HG03108 (cell line): ENCODE results near the gene CD300LF.

Experiments
- ATAC-seq: cut with Tn5 transposase; IDR thresholded peaks from one replicate; pipeline ENCODE4 v1.9.1; 2021; ENCODE audit warnings: moderate library complexity; ENCODE audit not compliant: unreplicated experiment

CD300LF gene

DNA sequence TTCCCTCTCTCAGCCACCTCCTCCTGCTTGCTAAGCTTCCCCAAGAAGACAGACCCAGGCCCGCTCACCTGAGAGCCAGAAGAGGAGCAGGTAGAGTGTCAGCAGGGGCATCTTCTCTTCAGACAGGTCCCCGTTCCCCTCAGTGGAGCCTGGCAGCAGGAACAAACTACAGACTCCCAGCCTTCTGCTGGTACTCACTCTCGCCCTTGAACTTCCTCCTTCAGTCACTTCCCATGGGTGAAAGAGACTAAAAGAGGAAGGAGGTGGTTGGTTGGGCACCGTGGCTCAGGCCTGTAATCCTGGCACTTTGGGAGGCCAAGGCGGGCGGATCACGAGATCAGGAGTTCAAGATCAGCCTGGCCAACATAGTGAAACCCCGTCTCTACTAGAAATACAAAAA lies at the start of gene CD300LF:
CD300LF (minus strand) TSS at position 168 of the 400 bp plus-strand sequence; CDS start at position 111, 57 bp downstream.
- no peak for ATAC-seq

DNA sequence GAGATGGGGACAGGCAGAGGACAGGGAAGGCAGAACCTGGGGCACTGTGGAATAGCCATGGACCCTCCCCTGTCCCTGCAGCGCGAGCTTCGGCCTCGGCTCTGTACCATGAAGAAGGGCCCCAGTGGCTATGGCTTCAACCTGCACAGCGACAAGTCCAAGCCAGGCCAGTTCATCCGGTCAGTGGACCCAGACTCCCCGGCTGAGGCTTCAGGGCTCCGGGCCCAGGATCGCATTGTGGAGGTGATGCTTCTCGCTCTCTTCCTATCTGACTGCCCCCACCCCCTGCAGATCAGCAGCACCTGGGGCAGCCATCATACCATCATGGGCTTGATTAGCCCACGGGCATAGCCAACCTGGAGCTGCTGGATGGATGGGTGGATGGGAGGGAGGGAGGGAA lies 49.2 kb upstream of the CD300LF start:
- ATAC-seq = no peak

DNA sequence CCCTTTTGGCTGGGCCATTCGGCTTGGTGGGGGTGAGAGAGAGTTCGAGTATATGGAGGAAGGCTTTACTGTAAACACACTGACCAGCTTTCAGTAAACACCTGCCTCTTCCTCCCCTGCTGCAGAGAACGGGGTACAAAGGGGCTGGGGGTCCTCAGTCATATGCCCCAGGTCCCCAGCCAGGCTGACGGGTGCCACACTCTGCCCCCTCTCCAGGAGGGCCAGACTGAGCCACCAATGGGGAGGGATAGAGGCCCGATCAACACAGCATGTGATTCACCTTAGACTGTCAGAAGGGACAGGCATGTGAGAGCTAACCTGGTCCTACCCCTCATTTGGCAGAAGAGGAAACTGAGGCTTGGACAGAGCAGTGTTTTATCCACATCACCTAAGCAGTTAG lies 48.7 kb upstream of the CD300LF start:
- ATAC-seq = no peak

DNA sequence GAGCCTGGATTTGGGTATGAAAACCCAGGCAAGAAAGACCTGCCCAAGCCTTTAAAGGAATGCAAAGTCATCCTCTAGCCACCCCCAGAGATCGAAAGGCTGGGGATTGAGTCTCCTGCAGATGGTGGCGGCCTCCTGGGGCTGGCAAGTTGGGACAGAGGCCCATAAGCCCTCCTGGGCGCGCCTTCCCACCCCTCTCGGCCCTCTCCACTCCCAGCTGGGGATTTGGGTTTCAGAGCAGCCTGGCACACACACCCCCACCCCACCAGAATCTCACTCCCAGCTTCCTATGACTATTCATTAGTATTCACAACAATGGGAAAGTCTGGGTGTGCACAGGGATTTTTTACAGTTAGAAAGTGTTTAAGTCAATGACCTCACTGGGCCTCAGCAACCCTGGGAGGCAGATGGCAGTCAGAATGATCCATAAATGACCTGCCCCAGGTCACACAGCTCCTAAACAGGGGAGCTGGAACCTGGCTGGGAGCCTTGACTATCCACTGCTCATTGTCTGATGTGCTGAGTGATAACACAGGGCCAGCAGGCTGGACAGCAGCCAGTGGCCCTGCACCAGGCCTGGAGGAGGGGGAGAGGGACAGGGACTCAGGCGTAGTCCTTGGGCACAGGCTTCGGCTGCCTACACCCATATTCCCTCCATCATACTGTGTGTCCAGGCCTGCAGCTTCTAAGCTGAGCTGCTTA lies 47.8 kb upstream of the CD300LF start:
- no peak for ATAC-seq

DNA sequence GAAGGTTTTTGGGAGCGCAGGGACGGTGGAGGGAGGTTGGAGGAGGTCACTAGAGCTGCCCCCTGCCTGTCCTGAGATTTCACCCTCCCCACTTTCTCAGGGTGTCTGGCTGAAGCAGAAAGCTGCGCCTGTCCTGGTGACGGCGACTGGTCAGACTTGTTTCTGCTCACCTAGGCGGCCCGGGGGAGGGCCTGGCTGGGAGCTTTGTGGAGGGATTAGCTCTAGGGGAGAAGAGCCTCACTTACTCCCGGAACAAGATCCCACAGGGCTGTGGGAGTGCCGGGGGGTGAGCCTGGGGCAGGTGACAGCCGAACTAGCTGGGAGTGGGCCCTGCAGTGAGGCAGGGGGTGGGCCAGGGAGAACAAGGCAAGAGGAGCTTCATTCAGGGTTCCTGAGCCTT lies 47.2 kb upstream of the CD300LF start:
- no peak for ATAC-seq

DNA sequence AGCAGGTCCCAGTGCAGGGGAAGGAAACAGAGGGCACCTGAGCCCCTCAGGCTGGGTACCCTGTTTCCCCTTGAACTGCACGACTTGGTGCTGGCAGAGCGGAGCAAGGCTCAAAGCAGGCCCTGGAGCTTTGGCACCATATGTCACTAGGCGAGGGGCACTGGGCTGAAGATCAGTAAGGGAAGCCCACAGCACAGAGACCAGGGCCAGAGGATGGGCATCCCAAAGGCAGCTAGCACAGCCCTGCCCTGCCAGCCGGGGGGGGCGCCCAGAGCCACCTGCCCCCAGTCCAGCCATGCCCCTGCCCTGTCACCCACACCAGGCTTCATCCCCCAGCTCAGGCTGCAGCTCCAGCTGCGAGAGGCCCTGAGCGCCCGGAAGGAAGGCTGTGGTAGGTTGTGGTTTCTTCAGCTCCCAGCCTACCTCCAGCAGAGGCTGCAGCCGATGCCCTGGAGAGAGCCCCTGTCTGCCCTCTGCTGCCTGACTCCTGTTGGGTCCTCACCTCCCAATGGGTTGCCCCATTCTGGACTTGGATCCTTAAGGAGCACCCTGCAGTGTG lies 46.6 kb upstream of the CD300LF start:
- peak; percentile 68 for ATAC-seq

DNA sequence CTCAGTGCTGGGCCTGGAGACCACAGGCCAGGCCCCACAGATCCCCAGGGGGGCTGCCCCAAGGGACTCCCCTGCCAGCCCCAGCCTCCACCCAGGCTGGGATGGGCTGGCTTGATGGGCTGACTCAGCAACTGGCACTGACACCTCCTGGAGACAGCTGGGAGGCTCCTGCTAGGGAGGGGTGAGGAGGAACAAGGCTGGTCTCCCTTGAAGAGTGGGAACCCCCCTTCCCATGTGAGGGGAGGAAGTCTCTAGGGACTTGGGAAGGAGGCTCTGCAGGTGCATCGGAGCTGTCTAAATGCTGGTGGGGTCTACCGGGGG lies 46.1 kb upstream of the CD300LF start:
- ATAC-seq = no peak

DNA sequence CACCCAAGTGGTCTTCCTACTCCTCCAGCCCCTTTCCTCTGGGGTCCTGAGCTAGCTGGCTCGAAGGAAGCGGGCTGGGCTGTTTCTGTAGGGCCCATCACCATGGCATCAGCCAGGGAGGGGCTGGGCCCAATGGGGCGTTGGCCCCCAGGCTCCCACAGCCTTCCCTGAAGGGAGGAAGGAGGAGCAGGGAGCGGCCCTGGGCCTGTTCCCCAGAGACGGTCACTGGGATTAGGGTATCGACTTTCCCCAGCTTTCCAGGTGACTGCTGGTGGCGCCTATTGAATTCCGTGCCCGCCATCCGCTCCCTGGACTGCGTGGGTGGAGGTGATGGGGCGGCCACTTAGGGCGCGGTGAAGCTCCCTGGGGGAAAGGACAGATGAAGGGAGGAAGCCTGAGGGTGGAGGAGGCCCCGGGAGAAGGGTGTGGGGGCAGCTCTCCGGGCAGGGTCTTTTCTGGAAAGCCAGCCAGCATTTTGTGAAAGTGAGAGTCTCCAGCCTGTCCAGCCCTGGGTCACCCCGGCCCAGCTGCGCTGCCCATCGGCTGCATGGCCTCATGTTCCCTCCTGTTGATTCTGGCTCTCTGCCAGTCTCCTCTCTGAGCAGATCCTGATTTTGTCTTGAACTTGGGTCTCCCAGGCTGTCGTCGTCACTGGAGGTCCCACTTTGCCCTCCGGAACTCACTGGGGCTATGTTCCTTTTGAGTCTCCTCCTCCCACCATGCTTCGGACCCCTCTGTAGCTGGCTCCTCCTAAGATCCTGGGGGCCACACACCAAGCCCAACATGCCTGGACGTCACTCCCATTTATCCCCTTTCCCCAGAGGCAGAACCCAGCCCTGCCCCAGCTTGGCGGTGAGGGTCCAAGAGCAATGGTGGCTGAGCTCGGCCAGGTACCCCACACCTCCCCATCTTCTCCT lies 45.5 kb upstream of the CD300LF start:
- no peak for ATAC-seq

DNA sequence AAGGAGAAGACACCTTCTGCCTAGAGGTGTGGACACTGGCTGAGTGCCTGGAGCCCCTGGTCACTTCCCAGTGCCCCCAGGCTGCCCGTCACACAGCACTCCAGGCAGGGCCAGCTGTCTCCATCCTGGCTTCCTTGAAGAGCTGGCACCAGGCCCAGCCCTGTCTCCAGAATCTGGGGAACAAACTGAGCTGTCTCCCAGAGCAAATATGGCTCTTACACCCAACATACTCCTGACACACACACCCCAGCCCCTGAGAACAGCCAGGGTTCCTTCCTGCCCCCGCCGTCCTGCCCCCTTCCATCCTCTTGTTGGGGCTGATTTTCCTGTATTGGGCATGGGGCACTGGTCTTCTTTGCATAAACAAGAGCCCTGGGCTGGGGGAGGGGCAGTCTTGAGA lies 44.8 kb upstream of the CD300LF start:
- no peak for ATAC-seq

DNA sequence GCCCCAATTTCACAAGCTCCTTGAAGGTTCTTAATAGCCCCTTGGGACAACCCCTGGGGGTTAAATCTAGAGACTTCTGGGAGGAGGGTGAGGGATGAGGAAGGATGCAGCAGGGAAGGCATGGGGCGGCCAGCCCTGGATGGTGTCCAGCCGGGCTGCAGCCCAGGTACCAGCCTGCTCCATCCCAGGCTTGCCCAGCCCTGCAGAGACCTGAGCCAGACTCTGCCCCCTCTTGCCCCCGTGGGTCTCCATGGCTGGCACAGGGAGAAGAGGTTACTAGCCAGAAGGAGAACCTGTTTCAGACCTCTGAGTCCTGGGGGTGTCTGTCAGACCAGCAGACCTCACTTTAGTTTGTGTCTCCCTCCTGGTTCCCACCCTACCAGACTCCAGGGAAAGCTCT lies 44.2 kb upstream of the CD300LF start:
- ATAC-seq = no peak

DNA sequence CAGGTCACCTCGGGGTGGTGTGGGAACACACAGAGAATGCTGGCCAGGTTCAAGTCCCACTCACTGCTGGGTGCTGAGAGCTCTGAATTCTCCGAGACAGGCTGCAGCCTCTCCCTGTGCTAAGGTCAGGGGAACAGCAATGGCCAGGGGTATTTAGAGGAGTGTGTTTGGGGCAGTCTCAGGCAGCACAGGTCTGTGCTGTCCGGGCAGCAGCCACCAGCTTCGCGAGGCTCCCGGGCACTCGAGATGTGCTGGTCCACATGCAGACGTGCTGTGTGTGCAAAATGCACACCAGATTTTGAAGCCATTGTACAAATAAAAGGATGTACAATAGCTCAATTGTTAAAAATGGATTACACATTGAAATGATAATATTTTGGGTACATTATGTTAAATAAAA lies 42.8 kb upstream of the CD300LF start:
- no peak for ATAC-seq

DNA sequence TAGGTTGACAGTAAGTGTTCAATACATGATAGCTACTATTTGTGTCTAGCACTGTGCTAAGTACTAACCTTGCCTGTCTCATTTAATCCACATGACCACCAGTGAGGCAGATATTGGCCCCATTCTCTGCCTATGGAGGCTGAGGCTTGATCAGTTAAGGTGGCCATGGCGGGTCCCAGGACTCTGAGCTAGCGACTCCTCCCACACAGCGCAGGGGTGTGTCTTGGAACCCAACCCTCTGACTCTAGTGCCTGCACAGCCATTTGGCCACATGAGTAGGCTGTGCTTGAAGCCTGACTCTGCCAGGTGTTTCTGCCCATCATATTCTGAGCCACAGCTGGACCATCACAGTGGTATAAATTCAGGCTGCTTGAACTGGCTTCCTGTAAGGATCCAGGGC lies 42.1 kb upstream of the CD300LF start:
- ATAC-seq = no peak

DNA sequence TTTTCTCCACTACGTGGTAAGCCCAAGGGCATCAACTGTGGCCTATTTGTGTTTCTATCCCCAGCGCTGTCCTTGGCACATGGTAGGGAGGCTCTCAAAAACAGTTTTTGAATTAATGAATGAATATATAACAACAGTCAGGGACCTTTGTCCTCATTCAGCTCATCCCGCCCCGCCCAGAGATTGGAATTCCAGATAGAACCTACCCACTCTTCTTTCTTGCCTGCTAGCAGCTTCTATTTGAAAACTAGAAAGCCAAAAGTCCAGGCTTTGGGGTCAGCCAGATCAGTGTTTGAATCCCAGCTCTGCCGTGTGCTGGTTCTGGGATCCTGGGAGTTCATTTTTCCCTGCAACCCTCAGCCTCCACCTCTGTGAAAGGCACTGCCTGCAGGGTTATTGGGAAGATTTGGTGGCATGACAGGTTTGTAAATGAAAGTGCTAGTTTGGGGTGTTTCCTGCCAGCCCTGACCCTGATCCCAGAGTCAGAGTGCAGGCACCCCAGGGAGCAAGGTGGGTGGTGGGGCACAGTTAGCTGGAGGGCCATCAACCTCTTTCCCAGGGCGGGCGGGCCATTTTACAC lies 40.2 kb upstream of the CD300LF start:
- ATAC-seq = no peak

DNA sequence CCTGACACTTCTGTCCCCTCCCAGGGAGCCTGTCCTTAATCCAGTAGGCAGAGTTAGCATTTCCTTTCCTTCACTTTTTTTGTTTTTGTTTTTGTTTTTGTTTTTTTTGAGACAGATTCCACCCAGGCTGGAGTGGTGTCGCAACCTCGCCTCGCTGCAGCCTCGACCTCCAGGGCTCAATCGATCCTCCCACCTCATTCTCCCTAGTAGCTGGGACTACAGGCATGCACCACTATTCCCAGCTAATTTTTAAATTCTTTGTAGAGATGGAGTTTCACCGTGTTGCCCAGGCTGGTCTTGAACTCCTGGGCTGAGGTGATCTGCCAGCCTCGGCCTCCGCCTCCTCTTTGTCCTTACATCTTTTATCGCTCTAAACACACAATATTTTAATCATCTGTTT lies 39.7 kb upstream of the CD300LF start:
- no peak for ATAC-seq

DNA sequence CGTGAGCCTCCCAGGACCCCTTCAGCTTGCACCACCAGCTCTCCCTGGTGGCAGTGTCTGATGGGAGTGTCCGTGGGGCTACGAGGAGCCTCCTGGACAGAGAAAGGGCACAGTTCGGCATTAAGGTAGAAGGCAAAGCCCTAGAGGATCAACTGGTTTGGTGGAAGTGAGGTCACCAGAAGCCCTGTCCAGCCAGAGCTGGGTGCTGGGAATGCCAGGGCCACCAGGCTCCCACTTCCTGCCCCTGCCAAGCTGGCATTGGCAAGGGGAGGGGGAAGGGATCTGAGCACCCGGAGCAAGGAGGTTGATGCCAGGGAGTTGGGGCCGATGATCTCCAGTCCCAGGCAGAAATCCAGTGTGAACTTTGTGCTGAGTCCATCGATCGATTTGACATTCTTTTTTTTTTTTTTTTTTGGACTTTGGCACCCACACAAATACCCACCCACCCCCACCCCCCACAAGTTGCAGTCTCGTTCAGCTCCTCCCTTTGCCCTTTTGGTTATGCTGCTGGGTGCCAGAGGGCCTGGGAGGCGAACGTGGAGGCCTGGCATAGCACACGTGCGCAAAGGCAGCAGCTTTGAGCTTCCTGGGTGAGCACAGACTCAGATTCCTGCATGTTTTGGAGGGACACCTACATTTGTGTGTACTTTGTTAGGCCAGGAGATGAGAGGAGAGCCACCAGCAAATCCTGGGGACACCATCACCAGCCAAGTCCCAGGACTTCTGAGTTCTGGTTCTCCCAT lies 37.8 kb upstream of the CD300LF start:
- no peak for ATAC-seq

DNA sequence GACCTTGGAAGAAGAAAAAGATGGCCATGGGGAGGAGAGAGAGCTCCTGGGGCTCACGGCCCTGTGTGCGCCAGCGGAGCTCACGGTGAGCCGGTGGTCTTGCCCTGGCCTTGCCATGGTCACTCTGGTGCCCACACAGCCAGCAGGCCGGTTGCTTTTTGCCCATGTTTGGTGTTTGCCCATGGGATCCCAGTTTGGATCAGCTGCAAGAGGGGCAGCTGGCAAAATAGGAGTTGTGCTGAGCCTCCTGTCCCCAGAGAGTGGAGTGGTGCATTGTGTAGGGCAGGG lies 37.3 kb upstream of the CD300LF start:
- ATAC-seq = no peak

DNA sequence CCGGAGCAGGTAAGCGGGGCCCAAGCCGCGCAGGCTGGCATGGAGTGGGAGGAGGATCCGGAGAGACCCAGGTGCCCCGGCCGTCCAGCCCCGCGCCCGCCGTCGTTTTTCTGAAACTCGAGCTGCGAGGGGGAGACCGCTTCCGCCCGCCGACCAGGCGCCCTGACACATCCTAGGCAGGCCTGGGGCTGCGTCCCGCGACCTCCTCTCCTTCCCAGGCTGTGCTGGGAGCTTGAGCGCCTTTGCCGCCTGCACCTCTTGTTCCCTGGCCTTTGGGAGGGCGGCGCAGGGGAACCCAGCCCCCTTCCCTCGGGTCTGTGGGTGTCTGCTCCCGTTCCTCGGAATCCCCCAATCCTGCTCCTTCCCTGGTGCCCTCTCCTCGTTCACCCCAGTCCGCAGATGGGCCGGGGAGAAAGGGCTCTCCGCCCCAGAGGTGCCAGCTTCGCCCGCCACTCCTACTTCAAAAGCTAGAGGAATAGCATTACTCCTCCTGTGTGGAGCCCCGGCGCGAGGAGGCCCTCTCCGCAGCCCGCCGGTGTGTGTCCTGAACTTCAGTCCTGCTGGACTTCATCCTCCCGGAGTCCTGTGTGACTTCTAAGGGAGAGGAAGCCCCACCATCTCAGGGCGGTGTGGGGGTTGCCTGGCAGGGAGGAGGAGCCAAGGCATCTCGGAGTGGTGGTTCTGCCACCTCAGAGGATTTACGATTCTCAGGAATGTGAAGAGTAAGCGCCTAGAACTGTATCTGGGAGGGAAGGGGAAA lies 36.7 kb upstream of the CD300LF start:
- ATAC-seq = peak; percentile 12

DNA sequence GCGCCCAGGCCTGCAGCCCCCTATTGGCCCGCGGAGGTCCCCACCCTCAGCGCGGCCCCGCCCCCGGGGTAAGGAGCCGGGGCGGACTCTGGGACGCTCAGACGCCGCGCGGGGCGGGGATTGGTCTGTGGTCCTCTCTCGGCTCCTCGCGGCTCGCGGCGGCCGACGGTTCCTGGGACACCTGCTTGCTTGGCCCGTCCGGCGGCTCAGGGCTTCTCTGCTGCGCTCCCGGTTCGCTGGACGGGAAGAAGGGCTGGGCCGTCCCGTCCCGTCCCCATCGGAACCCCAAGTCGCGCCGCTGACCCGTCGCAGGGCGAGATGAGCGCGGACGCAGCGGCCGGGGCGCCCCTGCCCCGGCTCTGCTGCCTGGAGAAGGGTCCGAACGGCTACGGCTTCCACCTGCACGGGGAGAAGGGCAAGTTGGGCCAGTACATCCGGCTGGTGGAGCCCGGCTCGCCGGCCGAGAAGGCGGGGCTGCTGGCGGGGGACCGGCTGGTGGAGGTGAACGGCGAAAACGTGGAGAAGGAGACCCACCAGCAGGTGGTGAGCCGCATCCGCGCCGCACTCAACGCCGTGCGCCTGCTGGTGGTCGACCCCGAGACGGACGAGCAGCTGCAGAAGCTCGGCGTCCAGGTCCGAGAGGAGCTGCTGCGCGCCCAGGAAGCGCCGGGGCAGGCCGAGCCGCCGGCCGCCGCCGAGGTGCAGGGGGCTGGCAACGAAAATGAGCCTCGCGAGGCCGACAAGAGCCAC lies 36.0 kb upstream of the CD300LF start, which contains the start of gene NHERF1:
NHERF1 (plus strand) TSS at position 100 of the 750 bp plus-strand sequence; CDS start at position 319, 219 bp downstream.
- peak; percentile 82 for ATAC-seq

DNA sequence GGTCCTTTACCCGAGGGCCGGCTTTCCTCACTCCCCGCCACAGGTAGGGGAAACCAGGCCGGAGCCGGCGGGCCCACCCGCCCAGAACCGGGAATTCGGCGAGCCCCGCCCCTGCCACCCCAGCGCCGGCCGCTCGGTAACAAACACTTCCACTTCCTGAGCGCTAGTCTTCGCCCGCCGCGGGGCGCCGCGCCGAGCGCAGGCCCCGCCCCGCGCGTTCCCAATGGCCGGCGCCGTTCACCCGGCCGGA lies 35.5 kb upstream of the CD300LF start:
- ATAC-seq = no peak

DNA sequence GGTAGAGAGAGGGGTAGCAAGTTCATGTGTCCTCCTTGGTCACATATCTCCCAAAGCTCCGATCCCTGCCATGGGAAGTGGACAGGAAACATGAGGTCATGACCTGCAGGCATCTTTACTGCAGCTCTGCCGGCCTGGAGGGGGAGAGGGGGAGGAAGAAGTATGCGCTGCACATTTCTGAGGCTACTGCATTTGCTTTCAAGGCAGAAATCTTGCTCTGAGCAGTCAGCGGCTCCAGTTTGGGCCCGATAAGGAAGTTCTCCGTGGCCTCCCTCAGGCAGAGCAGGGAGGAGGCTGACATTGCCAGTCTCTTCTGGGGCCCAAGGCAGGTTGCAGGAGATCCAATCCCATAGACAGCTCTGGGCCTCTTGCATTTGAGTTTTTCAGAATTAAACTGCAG lies 34.2 kb upstream of the CD300LF start:
- ATAC-seq = no peak
